HUDEP-2 (cell line): ENCODE measurements around the gene IGFL2.
"Not testable (repeated sequence)": the region's sequence is repeated elsewhere in the genome, so short reads cannot be mapped to it uniquely, and the experiment has no call there.

ENCODE experiments used
- DNase-seq, 76 experiments: peaks; one replicate each; lab custom pipeline; 2025; ENCODE audit not compliant: unreplicated experiment in 76 of 76; lab: John Stamatoyannopoulos, UW

IGFL2 gene

DNA sequence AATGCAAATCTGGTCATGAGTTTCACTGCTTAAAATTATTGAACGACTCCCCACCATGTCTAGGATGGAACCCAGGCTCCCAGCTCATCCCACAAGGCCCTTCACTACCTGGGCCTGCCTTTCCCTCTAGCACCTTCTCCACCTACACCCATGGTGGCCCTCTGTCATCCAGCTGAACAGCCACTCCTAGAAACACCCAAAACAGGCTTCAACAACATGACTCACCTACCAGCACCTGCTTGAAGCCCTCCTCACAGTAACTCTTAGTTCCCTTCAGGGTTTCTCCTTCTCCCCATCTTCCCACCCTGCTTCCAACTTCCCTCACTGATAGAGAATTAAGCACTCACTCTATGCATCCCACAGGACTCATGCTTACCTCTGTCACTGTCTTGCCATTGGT, 6.6 kb upstream of the IGFL2 start:
- no peak for DNase-seq

DNA sequence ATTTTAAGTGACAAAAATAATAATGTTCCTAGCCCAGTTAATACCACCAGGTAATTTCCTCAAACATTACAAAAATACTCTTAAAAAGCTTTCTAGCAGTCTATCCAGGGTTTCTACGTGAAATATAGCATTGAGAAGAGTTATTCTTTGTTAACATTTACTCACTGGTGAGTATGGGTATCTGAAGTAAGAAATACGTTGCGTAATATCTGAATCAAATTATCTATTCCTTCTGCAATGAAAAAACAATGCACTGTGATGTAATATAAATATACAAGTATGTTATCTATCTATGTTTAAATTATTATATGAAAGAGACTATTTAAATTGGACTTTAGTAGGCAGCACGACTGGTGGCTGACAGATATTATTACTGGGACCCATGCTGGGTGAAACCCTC, 5.7 kb upstream of the IGFL2 start:
- DNase-seq: no peak

GRCh38 chr19:46144756-46145155, 3.3 kb upstream of the IGFL2 start:
- DNase-seq: no peak

DNA sequence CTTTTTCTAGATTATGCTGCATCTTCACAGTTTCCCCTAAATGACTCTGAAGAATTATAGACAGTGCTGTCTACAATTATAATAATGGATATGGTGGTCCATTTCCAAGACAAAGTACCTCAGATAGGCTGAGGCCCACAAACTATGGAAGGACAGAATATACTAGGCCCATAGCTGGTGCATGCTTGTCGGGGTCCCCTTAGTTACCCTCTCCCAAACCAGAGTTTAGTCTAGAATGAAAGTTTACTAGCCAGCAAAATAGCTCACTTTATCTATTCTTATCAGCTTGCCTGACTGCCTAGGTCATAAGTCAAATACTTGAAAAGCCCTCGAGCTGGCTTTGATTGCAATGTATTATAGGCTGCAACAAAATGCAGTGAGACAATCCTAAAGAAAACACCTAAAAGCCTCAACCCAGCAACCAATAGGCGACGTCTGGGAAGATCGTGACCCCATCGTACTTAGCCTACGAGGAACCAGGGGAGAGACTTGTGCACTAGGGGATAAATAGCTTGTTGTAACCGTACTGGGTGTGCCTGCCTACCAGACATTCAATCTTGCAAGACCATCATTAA, 785 bp upstream of the IGFL2 start:
- DNase-seq: no peak

DNA sequence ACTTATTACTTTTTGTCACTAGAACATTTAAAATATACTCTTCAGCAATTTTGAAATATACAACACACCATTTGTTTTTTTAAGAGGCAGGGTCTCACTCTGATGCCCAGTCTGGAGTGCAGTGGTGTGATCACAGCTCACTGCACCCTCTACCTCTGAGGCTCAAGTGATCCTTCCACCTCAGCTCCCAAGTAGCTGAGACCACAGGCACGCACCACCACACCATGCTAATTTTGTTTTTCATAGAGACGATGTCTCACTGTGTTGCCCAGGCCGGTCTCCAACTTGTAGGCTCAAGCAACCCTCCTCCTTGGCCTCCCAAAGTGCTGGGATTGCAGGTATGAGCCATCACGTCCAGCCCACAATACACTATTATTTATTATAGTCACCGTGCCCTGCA, 2.6 kb downstream of the IGFL2 start:
- DNase-seq: no peak

DNA sequence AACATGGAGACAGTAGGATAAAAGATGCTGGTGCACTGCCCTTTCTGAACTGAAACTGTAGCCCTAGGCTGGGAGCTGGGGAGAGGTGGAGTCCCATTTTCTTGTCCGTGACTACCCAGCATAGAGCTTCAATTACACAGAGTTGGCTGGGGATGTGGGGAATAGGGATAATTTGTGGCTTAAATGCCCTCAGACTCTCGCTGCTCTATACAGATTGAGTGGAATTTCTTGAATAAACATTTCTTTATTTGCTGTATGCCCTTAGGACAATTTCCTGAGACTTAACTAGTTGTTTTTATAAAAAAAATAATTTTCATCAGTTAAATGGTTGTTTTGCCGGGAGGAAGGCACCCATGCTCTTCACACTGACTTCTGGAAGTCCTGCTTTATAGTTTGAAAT, 7.2 kb downstream of the IGFL2 start:
- DNase-seq: no peak

DNA sequence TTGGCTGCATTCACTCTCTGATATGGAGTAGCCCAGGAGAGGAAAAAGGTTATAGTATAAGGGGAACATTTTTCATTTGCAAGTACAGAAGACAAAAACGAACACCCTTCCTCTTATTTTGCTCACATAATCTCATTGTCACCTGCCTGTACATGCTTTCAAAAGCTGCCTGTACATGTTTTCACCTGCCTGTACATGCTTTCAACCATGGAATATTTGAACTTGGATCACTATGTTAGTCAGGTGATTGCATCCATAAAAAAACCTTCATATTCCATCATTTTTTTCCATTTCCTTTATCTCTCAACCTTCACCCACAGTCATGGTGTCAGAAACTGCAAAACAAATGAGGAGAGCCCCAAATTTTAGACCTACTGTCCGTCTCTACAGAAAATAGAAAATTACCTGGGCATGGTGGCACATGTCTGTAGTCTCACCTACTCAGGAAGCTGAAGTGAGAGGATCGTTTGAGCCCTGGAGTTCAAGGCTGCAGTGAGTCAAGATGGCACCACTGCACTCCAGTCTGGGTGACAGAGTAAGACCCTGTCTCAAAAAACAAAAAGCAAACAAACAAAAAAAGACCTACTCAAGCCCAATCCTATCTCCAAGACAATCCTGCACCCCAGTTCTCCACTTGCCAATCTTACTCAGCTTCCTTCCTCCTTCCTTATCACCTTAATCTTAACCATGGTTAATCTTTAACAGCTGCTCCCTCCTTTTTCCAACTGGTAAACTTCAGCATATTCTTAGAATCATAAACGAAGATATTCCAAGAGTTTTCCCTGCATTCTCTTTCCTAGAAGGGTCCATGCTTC, 11.6 kb downstream of the IGFL2 start:
- DNase-seq: no peak

GRCh38 chr19:46160233-46160775, 12.3 kb downstream of the IGFL2 start:
- DNase-seq: no peak

DNA sequence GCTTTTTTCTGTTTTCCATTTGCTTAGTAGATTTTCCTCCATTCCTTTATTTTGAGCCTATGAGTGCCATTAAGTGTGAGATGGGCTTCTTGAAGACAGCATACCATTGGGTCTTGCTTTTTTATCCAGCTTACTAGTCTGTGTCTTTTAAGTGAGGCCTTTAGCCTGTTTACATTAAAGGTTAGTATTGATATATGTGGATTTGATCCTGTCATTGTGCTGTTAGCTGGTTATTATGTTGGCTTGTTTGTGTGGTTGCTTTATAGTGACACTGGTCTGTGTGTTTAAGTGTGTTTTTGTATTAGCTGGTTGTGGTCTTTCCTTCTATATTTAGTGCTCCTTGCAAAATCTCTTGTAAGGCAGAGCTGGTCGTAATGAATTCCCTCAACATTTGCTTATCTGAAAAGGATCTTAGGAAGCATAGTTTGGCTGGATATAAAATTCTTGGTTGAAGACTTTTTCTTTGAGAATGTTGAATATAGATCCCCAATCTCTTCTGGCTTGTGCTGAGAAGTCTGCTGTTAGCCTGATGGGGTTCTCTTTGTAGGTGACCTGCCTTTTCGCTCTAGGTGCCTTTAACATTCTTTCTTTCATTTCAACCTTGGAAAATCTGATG, 13.7 kb downstream of the IGFL2 start:
- DNase-seq: not testable (repeated sequence)

DNA sequence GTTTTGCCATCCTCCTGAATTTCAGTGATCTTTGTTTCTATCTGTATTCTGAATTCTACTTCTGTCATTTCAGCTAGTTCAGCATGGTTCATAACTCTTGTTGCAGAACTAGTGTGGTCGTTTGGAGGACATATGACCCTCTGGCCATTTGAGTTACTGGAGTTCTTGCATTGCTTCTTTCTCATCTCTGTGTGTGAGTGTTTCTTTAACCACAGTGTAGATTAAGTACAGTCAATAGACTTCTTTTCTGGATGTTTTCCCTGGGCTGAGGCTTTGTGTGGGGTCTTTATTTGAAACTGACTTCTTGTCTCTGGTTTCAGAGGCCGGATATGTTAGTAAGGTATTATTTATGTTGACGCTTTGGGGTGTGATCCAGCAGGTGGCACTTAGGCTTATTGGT, 14.7 kb downstream of the IGFL2 start:
- no peak for DNase-seq

- no peak for DNase-seq
Observed at GRCh38 chr19:46173886-46174480, 25.9 kb downstream of the IGFL2 start.

DNA sequence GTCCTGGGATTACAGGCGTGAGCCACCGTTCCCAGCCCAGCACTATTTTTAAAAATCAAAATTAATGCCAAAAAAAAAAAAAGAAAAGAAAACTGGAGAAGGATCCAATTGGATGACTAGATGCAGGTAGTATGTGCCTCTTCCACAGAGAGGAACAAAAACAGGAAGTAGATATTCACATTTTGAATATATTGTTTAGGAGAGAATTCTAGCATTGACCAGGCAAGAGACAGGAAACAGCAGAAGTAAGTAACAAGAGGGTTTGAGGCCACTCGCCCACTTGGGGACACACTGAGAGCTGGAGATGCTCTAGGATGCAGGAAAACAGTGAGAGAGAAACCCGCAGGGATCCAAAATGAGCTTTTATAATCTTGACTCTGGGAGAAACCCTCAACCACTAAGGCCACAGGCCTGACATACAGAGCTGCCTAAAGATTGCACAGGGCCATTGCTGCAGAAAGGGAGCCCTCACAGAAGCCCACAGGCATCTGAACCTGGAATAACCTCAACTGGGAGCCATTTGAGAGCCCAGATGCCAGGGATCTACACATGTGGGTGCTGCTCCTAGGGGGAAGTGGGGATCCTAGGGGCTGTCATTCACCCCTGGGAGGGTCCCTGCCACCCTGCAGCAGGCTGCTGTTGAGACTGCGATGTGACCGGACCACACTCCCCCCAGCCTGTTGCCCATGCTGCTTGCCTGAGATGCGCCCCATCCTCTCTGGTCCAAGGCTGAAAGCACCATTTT, 28.2 kb downstream of the IGFL2 start:
- no peak for DNase-seq

DNA sequence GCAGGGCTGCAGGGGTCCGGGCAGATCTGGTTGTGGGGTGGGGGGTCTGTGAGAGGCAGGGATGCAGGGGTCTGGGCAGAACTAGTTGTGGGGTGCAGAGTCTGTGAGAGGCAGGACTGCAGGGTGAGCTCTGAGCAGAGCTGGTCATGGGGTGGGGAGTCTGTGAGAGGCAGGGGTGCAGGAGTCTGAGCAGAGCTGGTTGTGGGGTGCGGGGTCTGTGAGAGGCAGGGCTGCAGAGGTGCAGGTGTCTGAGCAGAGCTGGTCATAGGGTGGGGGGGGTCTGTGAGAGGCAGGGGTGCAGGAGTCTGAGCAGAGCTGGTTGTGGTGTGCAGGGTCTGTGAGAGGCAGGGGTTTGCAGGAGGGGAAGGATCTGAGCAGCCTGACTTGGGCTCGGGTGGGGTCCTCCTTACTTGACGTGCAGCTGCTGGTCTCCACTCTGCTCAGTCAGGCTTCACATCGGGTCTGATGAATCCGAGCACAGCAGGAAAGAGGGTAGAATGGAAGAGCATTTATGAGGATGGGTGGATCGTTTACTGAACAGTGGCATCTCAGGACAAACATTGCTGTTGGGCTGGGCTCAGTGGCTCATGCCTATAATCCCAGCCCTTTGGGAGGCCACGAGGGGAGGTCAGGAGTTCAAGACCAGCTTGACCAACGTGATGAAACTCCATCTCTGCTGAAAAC, 31.2 kb downstream of the IGFL2 start:
- DNase-seq: no peak

- DNase-seq: no peak
Observed at GRCh38 chr19:46180701-46181387, 32.8 kb downstream of the IGFL2 start.

DNA sequence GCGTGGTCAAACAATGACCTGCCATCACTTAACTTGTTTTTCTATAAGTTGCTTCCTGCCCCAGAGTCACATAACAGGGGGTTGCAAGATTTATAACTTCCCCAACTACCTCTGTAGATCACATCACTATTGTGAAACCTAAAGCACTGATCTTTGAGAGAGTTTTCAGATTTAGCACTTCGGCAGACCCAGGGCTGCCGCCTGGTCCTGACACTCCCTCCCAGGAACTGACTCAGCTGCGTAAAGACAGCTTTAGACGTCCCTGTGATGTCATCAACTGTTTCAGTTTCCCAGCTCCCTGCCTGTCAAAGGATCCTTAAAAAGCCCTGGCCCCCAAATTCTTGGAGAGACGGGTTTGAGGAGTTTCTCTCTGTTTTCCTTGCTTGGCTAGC, 33.3 kb downstream of the IGFL2 start:
- no peak for DNase-seq

DNA sequence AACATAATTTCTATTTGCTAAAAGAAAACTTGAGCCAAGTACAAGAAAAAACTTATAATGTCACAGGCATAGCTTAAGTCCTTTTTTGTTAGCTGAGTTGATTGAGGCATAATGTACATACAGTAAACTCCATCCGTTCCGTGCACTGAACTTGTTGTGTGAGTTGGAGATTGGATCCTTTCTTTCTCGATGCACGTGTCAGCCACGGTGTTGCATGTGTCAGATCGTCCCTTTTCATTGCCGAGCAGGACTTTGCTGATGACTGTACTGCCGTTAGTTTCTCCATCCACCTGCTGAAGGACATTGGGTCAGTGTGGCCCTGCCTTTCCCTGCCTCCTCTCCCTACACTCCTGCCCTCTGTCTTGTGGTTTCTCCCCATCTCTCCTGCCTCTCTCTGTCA, 34.4 kb downstream of the IGFL2 start:
- no peak for DNase-seq

- DNase-seq: not testable (repeated sequence)
Observed at GRCh38 chr19:46184775-46185710, 37.0 kb downstream of the IGFL2 start.

DNA sequence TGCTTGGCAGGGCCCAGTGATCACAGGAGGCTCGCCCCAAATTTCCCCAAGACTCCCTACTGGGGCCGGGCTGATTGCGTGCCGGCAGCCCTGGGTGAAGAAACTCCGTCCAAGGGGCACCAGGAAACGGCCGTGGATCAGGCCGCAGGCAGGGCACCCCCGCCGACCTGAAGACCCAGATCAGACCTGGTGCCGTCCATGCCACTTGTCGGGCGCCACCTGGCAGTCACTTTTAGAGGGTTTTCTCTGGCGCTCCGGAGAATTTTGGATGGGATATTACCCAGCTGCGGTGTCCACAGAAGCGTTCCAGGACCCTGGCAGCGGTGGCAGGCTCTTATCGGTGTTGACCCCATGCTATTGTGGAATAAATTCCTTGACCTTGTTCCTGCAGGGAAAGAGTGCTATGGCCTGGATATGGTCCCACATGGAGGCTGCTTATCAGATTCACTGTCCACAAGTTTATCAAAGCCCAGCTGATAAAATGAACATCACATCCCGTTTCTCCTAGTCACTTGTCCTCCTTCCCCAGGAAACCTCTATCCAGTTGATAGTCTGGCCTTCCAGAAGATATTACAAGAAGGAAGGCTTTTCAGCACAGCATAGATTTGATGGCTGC, 38.2 kb downstream of the IGFL2 start:
- no peak for DNase-seq
